GM23338 (cell line): ENCODE measurements around the gene KSR2. TPM values are rescaled to one million over a fixed set of nuclear protein-coding genes. Genes with fewer than 3 reads are reported as not detected.

Source experiments
- ATAC-seq: fragments of 200-7000 bp; cut with Tn5 transposase; 3 replicates; pipeline ENCODE4 v1.9.1; 2020
- DNase-seq: peaks from one replicate; pipeline ENCODE4 v3.0.0-alpha.2; 2015; ENCODE audit warnings: low spot score
- H2AFZ ChIP-seq: fragments of 200-600 bp; sonication (generic); 2 replicates; pipeline ENCODE4 v1.8.0; 2016; ENCODE audit warnings: antibody characterized with exemption, mild to moderate bottlenecking, moderate library complexity
- H3F3A ChIP-seq: fragments of 200-600 bp; sonication (generic); replicated peaks from 2 replicates; pipeline ENCODE4 v1.8.0; 2017; ENCODE audit warnings: antibody characterized with exemption, mixed run types, low read depth
- H3K27ac ChIP-seq: fragments of 200-600 bp; sonication (generic); 2 replicates; pipeline ENCODE4 v1.6.1; 2016; ENCODE audit warnings: low read depth
- H3K27me3 ChIP-seq: fragments of 200-600 bp; sonication (generic); 2 replicates; pipeline ENCODE4 v1.8.0; 2016; ENCODE audit warnings: mild to moderate bottlenecking, mixed run types, moderate library complexity; ENCODE audit not compliant: insufficient read depth
- H3K36me3 ChIP-seq: fragments of 200-600 bp; sonication (generic); 2 replicates; pipeline ENCODE4 v1.8.0; 2016; ENCODE audit warnings: mild to moderate bottlenecking; ENCODE audit not compliant: insufficient read depth
- H3K4me1 ChIP-seq: fragments of 200-600 bp; sonication (generic); 2 replicates; pipeline ENCODE4 v1.8.0; 2016; ENCODE audit warnings: mild to moderate bottlenecking, moderate library complexity; ENCODE audit not compliant: insufficient read depth
- H3K4me2 ChIP-seq: fragments of 200-600 bp; sonication (generic); 2 replicates; pipeline ENCODE4 v1.7.1; 2017; ENCODE audit warnings: mixed run types
- H3K4me3 ChIP-seq: fragments of 200-600 bp; sonication (generic); 2 replicates; pipeline ENCODE4 v1.6.1; 2016; ENCODE audit warnings: mixed run types
- H3K79me2 ChIP-seq: fragments of 200-600 bp; sonication (generic); replicated peaks from 2 replicates; pipeline ENCODE4 v1.8.0; 2017; ENCODE audit warnings: mild to moderate bottlenecking; ENCODE audit not compliant: insufficient read depth
- H3K9me2 ChIP-seq: fragments of 200-600 bp; sonication (generic); 2 replicates; pipeline ENCODE4 v1.8.0; 2017; ENCODE audit not compliant: insufficient read depth
- H4K20me1 ChIP-seq: fragments of 200-600 bp; sonication (generic); replicated peaks from 2 replicates; pipeline ENCODE4 v1.8.0; 2017; ENCODE audit warnings: mild to moderate bottlenecking; ENCODE audit not compliant: insufficient read depth
- H3K27ac Mint-ChIP-seq: 2 replicates; pipeline ENCODE4 v1.8.0; 2020; ENCODE audit warnings: inconsistent platforms, mild to moderate bottlenecking, moderate library complexity, mixed read lengths
- H3K27me3 Mint-ChIP-seq: 3 replicates; pipeline ENCODE4 v1.8.0; 2022; ENCODE audit warnings: low read depth, mild to moderate bottlenecking, moderate library complexity, mixed read lengths, inconsistent platforms; ENCODE audit not compliant: insufficient read depth, poor library complexity
- H3K36me3 Mint-ChIP-seq: 3 replicates; pipeline ENCODE4 v1.8.0; 2021; ENCODE audit warnings: low read depth, mild to moderate bottlenecking, inconsistent platforms, moderate library complexity, mixed read lengths
- H3K4me1 Mint-ChIP-seq: 3 replicates; pipeline ENCODE4 v1.8.0; 2020; ENCODE audit warnings: mild to moderate bottlenecking, inconsistent platforms, mixed read lengths
- H3K4me3 Mint-ChIP-seq: 3 replicates; pipeline ENCODE4 v1.8.0; 2021; ENCODE audit warnings: moderate library complexity, mild to moderate bottlenecking, inconsistent platforms, mixed read lengths
- H3K9me3 Mint-ChIP-seq: 3 replicates; pipeline ENCODE4 v1.8.0; 2020; ENCODE audit warnings: moderate library complexity, mild to moderate bottlenecking, inconsistent platforms, mixed read lengths
- CREB1 ChIP-seq: fragments of 250-450 bp; sonication (Bioruptor Pico); IDR thresholded peaks from 2 replicates; pipeline ENCODE4 v1.5.0; 2020; ENCODE audit warnings: low read depth, mild to moderate bottlenecking, moderate library complexity
- CTCF ChIP-seq, 2 experiments: fragments of 200-600 bp in 1 of 2; sonication (generic) in 1 of 2; conservative IDR thresholded peaks; 2 replicates each; pipeline versions ENCODE4 v1.5.1 to v1.6.1; 2016 to 2017; ENCODE audit warnings: antibody characterized with exemption in 2 of 2, low read depth in 2 of 2, mild to moderate bottlenecking in 2 of 2, moderate library complexity in 1 of 2
- EZH2 ChIP-seq: fragments of 200-600 bp; sonication (generic); IDR thresholded peaks from one replicate; pipeline ENCODE4 v1.8.0; 2017; ENCODE audit warnings: antibody characterized with exemption, mild to moderate bottlenecking, low read depth; ENCODE audit not compliant: unreplicated experiment
- JUNB ChIP-seq: IDR thresholded peaks from one replicate; pipeline ENCODE4 v1.6.1; 2016; ENCODE audit warnings: antibody characterized with exemption; ENCODE audit not compliant: unreplicated experiment
- NANOG ChIP-seq: IDR thresholded peaks from 2 replicates; pipeline ENCODE4 v1.6.1; 2016; ENCODE audit warnings: antibody characterized with exemption, borderline replicate concordance
- POLR2AphosphoS5 ChIP-seq: IDR thresholded peaks from 2 replicates; pipeline ENCODE4 v1.6.1; 2016; ENCODE audit warnings: antibody characterized with exemption, low read depth
- REST ChIP-seq: IDR thresholded peaks from one replicate; pipeline ENCODE4 v1.6.1; 2018; ENCODE audit warnings: antibody characterized with exemption; ENCODE audit not compliant: unreplicated experiment
- STAT1 ChIP-seq: IDR thresholded peaks from one replicate; pipeline ENCODE4 v1.6.1; 2016; ENCODE audit warnings: antibody characterized with exemption; ENCODE audit not compliant: unreplicated experiment
- ZNF114 ChIP-seq: fragments of 250-450 bp; sonication (Bioruptor Pico); IDR thresholded peaks from 2 replicates; pipeline ENCODE4 v1.5.0; 2020; ENCODE audit warnings: mild to moderate bottlenecking, moderate library complexity
- ZNF331 ChIP-seq: fragments of 250-450 bp; sonication (Bioruptor Pico); IDR thresholded peaks from 2 replicates; pipeline ENCODE4 v1.5.0; 2020; ENCODE audit warnings: low read depth, mild to moderate bottlenecking, moderate library complexity
- ZNF462 ChIP-seq: fragments of 250-450 bp; sonication (Bioruptor Pico); IDR thresholded peaks from 2 replicates; pipeline ENCODE4 v1.5.0; 2020; ENCODE audit warnings: mild to moderate bottlenecking, moderate library complexity
- polyA plus RNA-seq: library from polyadenylated mRNA; unstranded; fragments of >200 nt; fragmentation: Nextera tagmentation; extraction: Ambion mirVana; gene quantifications from 2 replicates; pipeline ENCODE4 v1.2.1, GENCODE V29; 2016
- total RNA-seq: library from RNA; depleted of rRNA; stranded (reverse); fragments of >200 nt; shearing (Covaris generic); gene quantifications from 2 replicates; pipeline ENCODE4 v1.2.3, GENCODE V29; 2014

The KSR2 gene
- total and polyA plus RNA-seq, 2 experiments from 2014 or later, result 1.1 to 2.7 TPM

GRCh38 chr12:117980616-117981015 is 11.8 kb upstream of the KSR2 start:
- no peaks in the 10 kb centered on the region for H3F3A ChIP-seq
- H3K4me3 ChIP-seq, result no peak overlapping the region
- H3K36me3 ChIP-seq, result no peaks in the 10 kb centered on the region
- H3K9me2 ChIP-seq, result peaks cover 2% of the 10 kb centered on the region; the same call in 1 of the 2 replicates
- no peak overlapping the region for H3K4me3 Mint-ChIP-seq
- no peaks in the 10 kb centered on the region for H3K79me2 ChIP-seq
- no peak overlapping the region for H2AFZ ChIP-seq
- DNase-seq (no peak), ATAC-seq (no peak)
- H3K4me1 ChIP-seq, result no peaks in the 10 kb centered on the region
- no peak overlapping the region for H3K27ac ChIP-seq
- H3K4me2 ChIP-seq, result no peak overlapping the region
- H4K20me1 ChIP-seq, result no peaks in the 10 kb centered on the region
- no peaks in the 10 kb centered on the region for H3K9me3 Mint-ChIP-seq
- TF ChIP-seq STAT1 (no peak), POLR2AphosphoS5 (no peak), ZNF331 (CRISPR knock-in tag) (no peak), EZH2 (no peak), NANOG (no peak), JUNB (no peak)
- H3K27me3 Mint-ChIP-seq, result peaks cover 3% of the 10 kb centered on the region
- peaks cover 4% of the 10 kb centered on the region; the same call in 2 of the 3 replicates for H3K4me1 Mint-ChIP-seq
- no peaks in the 10 kb centered on the region for H3K36me3 Mint-ChIP-seq
- no peak overlapping the region for H3K27ac Mint-ChIP-seq
- H3K27me3 ChIP-seq, result no peaks in the 10 kb centered on the region

- no peaks in the 10 kb centered on the region for H3F3A ChIP-seq
- peaks cover 2% of the 10 kb centered on the region; the same call in 1 of the 2 replicates for H3K9me2 ChIP-seq
- Mint-ChIP-seq H3K4me1 (no peaks in the 10 kb centered on the region; the same call in 2 of the 3 replicates), H3K27ac (no peak overlapping the region), H3K27me3 (peaks cover 3% of the 10 kb centered on the region), H3K4me3 (no peak overlapping the region), H3K9me3 (peaks cover 9% of the 10 kb centered on the region; the same call in 2 of the 3 replicates), H3K36me3 (no peaks in the 10 kb centered on the region)
- ATAC-seq (no peak), DNase-seq (no peak)
- H3K27me3 ChIP-seq, result no peaks in the 10 kb centered on the region
- H3K27ac ChIP-seq, result no peak overlapping the region
- no peak overlapping the region for H3K4me2 ChIP-seq
- H3K79me2 ChIP-seq, result no peaks in the 10 kb centered on the region
- no peaks in the 10 kb centered on the region for H4K20me1 ChIP-seq
- no peaks in the 10 kb centered on the region for H3K36me3 ChIP-seq
- H3K4me3 ChIP-seq, result no peak overlapping the region
- no peaks in the 10 kb centered on the region for H3K4me1 ChIP-seq
- H2AFZ ChIP-seq, result no peak overlapping the region
- TF ChIP-seq REST (no peak), STAT1 (no peak), CTCF (conservative IDR thresholded peaks at IDR 0.05; ENCODE audit: low read depth in 2 of 2) (no peak), ZNF114 (CRISPR knock-in tag) (no peak), EZH2 (no peak), CREB1 (CRISPR knock-in tag) (no peak), ZNF331 (CRISPR knock-in tag) (no peak), NANOG (no peak), ZNF462 (no peak)
These were observed 8.6 kb upstream of the KSR2 start for GRCh38 chr12:117977373-117977772.
